ENCODE measurements around the gene ARRB1. TPM values are rescaled to one million over a fixed set of nuclear protein-coding genes. Genes with fewer than 3 reads are reported as not detected.

The ARRB1 gene
- total RNA-seq, 1 donor from 2014 or later = 30.3 TPM

- no peak overlapping the region for H3K9ac ChIP-seq (ENCODE audit: low read depth in 1 of 3, low read length in 3 of 3)
- H3K4me1 ChIP-seq (ENCODE audit: control insufficient read depth in 3 of 3, insufficient read depth in 3 of 3, low read length in 3 of 3) = peaks cover 0 to 3% (median 0%) of the 10 kb centered on the region in 3 donors
- H3K36me3 ChIP-seq (ENCODE audit: control insufficient read depth in 3 of 3, insufficient read depth in 3 of 3, low read length in 3 of 3) = peaks cover 6 to 21% (median 18%) of the 10 kb centered on the region in 3 donors
- H3K4me3 ChIP-seq (ENCODE audit: low read length in 3 of 3) = no peak overlapping the region
- H3K27ac ChIP-seq (ENCODE audit: low read depth, low read length) = no peak overlapping the region
- no peaks in the 10 kb centered on the region for H3K27me3 ChIP-seq (ENCODE audit: control insufficient read depth in 3 of 3, insufficient read depth in 3 of 3, low read length in 3 of 3)
- no peaks in the 10 kb centered on the region for H3K9me3 ChIP-seq (ENCODE audit: control insufficient read depth in 3 of 3, low read length in 3 of 3)
These were observed 79.1 kb downstream of the ARRB1 start for GRCh38 chr11:75272391-75272790.

DNA sequence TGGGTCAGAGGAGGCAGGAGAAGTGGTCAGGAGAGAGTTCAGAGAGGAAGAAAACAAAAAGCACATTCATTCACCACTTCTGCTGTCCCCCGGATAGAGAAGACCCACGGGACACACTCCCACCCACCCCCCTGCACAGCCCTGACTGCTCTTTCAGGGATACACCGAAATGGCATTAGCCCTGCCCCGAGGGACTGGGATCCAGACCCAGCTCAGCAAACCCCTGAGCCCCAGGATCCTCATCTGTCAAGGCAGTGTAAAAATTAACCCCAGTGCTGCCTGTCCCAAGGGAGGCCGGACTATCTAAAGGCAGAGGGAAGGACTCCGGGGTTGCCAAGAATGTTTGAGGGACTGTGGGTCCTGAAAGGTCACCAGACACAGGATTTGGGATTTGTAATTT is 79.7 kb downstream of the ARRB1 start:
- Histone ChIP-seq H3K4me1 (ENCODE audit: control insufficient read depth in 3 of 3, insufficient read depth in 3 of 3, low read length in 3 of 3) (peaks cover 0 to 3% (median 0%) of the 10 kb centered on the region in 3 donors), H3K9ac (ENCODE audit: low read depth in 1 of 3, low read length in 3 of 3) (no peak overlapping the region), H3K27me3 (ENCODE audit: control insufficient read depth in 3 of 3, insufficient read depth in 3 of 3, low read length in 3 of 3) (peaks cover 0 to 4% (median 0%) of the 10 kb centered on the region in 3 donors), H3K9me3 (ENCODE audit: control insufficient read depth in 3 of 3, low read length in 3 of 3) (no peaks in the 10 kb centered on the region), H3K36me3 (ENCODE audit: control insufficient read depth in 3 of 3, insufficient read depth in 3 of 3, low read length in 3 of 3) (peaks cover 6 to 19% (median 17%) of the 10 kb centered on the region in 3 donors), H3K4me3 (ENCODE audit: low read length in 3 of 3) (no peak overlapping the region), H3K27ac (ENCODE audit: low read depth, low read length) (no peak overlapping the region)

- Histone ChIP-seq H3K9me3 (ENCODE audit: control insufficient read depth in 3 of 3, low read length in 3 of 3) (no peaks in the 10 kb centered on the region), H3K4me1 (ENCODE audit: control insufficient read depth in 3 of 3, insufficient read depth in 3 of 3, low read length in 3 of 3) (no peaks in the 10 kb centered on the region), H3K36me3 (ENCODE audit: control insufficient read depth in 3 of 3, insufficient read depth in 3 of 3, low read length in 3 of 3) (peaks cover 3 to 19% (median 13%) of the 10 kb centered on the region in 3 donors), H3K9ac (ENCODE audit: low read depth in 1 of 3, low read length in 3 of 3) (no peak overlapping the region), H3K4me3 (ENCODE audit: low read length in 3 of 3) (no peak overlapping the region), H3K27ac (ENCODE audit: low read depth, low read length) (no peak overlapping the region), H3K27me3 (ENCODE audit: control insufficient read depth in 3 of 3, insufficient read depth in 3 of 3, low read length in 3 of 3) (peaks cover 0 to 4% (median 0%) of the 10 kb centered on the region in 3 donors)
These were observed 80.5 kb downstream of the ARRB1 start for GRCh38 chr11:75270896-75271418.

DNA sequence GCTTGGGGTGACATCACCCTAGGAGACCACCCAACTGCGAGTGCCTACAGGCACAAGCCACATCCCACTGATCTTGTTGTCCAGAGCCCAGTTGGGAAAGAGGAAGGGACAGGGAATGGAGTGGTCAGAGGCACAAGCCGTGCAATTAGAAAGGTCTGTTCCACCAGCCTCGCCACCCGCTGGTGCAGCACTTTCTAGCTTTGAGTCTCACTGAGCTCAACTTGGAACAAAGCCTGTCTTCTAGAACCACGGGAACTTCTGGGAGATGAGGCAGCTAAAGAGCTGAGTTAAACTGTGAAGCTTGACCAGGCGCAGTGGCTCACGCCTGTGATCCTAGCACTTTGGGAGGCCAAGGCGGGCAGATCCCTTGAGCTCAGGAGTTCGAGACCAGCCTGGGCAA is 81.6 kb downstream of the ARRB1 start:
- H3K9ac ChIP-seq (ENCODE audit: low read depth in 1 of 3, low read length in 3 of 3) = no peak overlapping the region
- no peak overlapping the region for H3K27ac ChIP-seq (ENCODE audit: low read depth, low read length)
- H3K4me3 ChIP-seq (ENCODE audit: low read length in 3 of 3) = no peak overlapping the region
- no peaks in the 10 kb centered on the region for H3K4me1 ChIP-seq (ENCODE audit: control insufficient read depth in 3 of 3, insufficient read depth in 3 of 3, low read length in 3 of 3)
- H3K36me3 ChIP-seq (ENCODE audit: control insufficient read depth in 3 of 3, insufficient read depth in 3 of 3, low read length in 3 of 3) = peaks cover 3 to 19% (median 10%) of the 10 kb centered on the region in 3 donors
- no peaks in the 10 kb centered on the region for H3K9me3 ChIP-seq (ENCODE audit: control insufficient read depth in 3 of 3, low read length in 3 of 3)
- peaks cover 0 to 4% (median 0%) of the 10 kb centered on the region in 3 donors for H3K27me3 ChIP-seq (ENCODE audit: control insufficient read depth in 3 of 3, insufficient read depth in 3 of 3, low read length in 3 of 3)

- H3K36me3 ChIP-seq (ENCODE audit: control insufficient read depth in 3 of 3, insufficient read depth in 3 of 3, low read length in 3 of 3) = peaks cover 3 to 19% (median 10%) of the 10 kb centered on the region in 3 donors
- H3K9me3 ChIP-seq (ENCODE audit: control insufficient read depth in 3 of 3, low read length in 3 of 3) = no peaks in the 10 kb centered on the region
- no peak overlapping the region for H3K27ac ChIP-seq (ENCODE audit: low read depth, low read length)
- peaks cover 0 to 4% (median 0%) of the 10 kb centered on the region in 3 donors for H3K27me3 ChIP-seq (ENCODE audit: control insufficient read depth in 3 of 3, insufficient read depth in 3 of 3, low read length in 3 of 3)
- H3K9ac ChIP-seq (ENCODE audit: low read depth in 1 of 3, low read length in 3 of 3) = no peak overlapping the region
- no peak overlapping the region for H3K4me3 ChIP-seq (ENCODE audit: low read length in 3 of 3)
- H3K4me1 ChIP-seq (ENCODE audit: control insufficient read depth in 3 of 3, insufficient read depth in 3 of 3, low read length in 3 of 3) = no peaks in the 10 kb centered on the region
These were observed 82.1 kb downstream of the ARRB1 start for GRCh38 chr11:75269367-75269660.

DNA sequence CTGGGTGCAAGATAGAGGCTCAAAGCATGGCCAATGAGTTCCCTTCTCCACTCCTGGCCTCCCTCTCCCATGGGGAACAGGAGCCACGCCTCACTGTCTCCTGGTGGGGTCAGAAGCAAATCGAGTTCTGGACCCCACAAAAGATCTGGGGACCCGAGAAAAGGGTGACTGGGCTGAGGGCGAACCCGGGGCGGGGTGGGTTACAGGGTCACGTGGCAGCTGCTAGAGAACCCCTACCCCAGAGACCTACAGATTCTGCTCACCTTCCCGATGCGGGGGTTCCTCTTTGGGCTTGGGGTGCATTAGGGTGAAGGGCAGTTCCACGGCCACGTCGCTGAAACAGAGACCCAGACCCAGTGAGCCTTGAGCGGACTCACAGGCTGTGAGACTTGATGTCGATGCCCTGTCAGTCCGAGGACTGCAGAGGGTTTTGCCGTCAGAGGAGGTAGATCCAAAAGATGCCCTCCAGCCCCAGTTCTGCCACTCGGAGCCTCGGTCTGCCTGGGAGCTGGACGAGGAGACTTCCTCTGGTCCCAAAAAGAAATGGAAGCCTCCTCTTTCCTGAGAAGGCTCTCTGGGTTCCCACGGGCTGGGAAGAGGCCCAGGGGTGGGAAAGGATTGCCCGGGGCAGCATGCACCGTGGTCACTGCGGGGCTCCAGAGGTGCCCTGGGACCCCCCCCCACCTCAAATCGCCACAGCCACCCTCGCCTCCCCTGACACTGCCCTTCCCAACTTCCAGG is 82.7 kb downstream of the ARRB1 start:
- Histone ChIP-seq H3K9me3 (ENCODE audit: control insufficient read depth in 3 of 3, low read length in 3 of 3) (no peaks in the 10 kb centered on the region), H3K9ac (ENCODE audit: low read depth in 1 of 3, low read length in 3 of 3) (no peak overlapping the region), H3K27me3 (ENCODE audit: control insufficient read depth in 3 of 3, insufficient read depth in 3 of 3, low read length in 3 of 3) (peaks cover 0 to 4% (median 0%) of the 10 kb centered on the region in 3 donors), H3K27ac (ENCODE audit: low read depth, low read length) (no peak overlapping the region), H3K4me1 (ENCODE audit: control insufficient read depth in 3 of 3, insufficient read depth in 3 of 3, low read length in 3 of 3) (no peaks in the 10 kb centered on the region), H3K4me3 (ENCODE audit: low read length in 3 of 3) (no peak overlapping the region), H3K36me3 (ENCODE audit: control insufficient read depth in 3 of 3, insufficient read depth in 3 of 3, low read length in 3 of 3) (peaks cover under 1 to 18% (median 7%) of the 10 kb centered on the region in 3 donors)

GRCh38 chr11:75267171-75267970 is 84.1 kb downstream of the ARRB1 start:
- Histone ChIP-seq H3K9ac (ENCODE audit: low read depth in 1 of 3, low read length in 3 of 3) (no peak overlapping the region), H3K4me3 (ENCODE audit: low read length in 3 of 3) (no peak overlapping the region), H3K4me1 (ENCODE audit: control insufficient read depth in 3 of 3, insufficient read depth in 3 of 3, low read length in 3 of 3) (peaks cover 0 to 3% (median 3%) of the 10 kb centered on the region in 3 donors), H3K36me3 (ENCODE audit: control insufficient read depth in 3 of 3, insufficient read depth in 3 of 3, low read length in 3 of 3) (peaks cover 0 to 14% (median 2%) of the 10 kb centered on the region in 3 donors), H3K9me3 (ENCODE audit: control insufficient read depth in 3 of 3, low read length in 3 of 3) (no peaks in the 10 kb centered on the region), H3K27ac (ENCODE audit: low read depth, low read length) (no peak overlapping the region), H3K27me3 (ENCODE audit: control insufficient read depth in 3 of 3, insufficient read depth in 3 of 3, low read length in 3 of 3) (peaks cover 0 to 4% (median 0%) of the 10 kb centered on the region in 3 donors)

DNA sequence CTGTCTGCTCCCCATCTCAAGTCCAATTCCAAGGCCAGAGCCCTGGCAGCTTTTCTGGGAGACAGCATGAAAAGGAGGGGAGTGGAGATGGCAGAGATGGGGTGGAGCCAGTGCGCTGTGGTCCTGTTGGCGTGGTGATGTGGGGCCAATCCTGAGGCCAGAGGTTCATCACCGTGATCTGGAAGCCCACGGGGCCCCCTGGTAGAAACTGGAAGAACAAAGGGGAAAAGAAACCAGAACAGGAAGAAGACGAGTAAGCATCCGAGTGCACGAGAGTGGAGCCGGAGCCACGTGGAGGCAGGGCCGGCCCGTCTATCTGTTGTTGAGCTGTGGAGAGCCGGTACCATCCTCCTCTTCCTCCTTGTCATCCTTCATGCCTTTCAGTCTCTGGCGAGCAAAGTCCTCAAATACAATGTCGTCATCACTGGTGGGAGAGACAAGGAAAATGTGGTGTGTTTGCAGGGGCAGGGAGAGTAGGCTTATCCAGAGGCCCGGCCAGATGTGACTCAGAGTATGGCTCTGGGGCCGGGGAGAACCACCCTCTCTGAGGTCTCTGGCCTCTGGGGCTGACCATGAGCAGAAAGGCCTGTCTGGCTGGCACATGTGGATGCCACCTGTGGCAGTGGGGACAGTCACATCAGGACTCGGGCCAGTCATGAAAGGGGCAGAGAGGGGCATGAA is 85.5 kb downstream of the ARRB1 start:
- H3K27ac ChIP-seq (ENCODE audit: low read depth, low read length) = no peak overlapping the region

DNA sequence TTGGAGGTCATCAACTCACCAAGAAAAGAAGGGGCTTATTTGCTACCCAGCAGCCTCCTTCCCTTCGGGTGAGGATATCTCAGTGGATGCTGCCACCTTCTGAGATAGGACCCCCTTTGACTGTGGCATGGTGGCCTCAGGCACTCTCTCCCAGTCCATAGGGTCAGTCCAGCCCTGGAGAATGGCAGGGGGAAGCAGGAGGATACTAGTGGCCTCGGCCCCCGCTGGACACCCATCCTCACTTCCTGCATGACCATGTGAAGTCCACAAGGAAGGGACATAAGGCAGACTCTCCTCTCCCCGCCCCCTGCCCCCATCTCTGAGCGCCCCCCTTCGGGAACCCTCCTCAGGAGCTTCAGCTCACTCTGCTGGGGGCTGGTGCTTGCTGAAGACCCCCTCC is 86.5 kb downstream of the ARRB1 start:
- Histone ChIP-seq H3K36me3 (ENCODE audit: control insufficient read depth in 3 of 3, insufficient read depth in 3 of 3, low read length in 3 of 3) (peaks cover 0 to 8% (median 2%) of the 10 kb centered on the region in 3 donors), H3K27ac (ENCODE audit: low read depth, low read length) (no peak overlapping the region)

More for the DNA sequence above, 85.5 kb downstream of the ARRB1 start:
- Histone ChIP-seq H3K27me3 (ENCODE audit: control insufficient read depth in 3 of 3, insufficient read depth in 3 of 3, low read length in 3 of 3) (peaks cover 0 to 4% (median 0%) of the 10 kb centered on the region in 3 donors), H3K9me3 (ENCODE audit: control insufficient read depth in 3 of 3, low read length in 3 of 3) (no peaks in the 10 kb centered on the region), H3K4me1 (ENCODE audit: control insufficient read depth in 3 of 3, insufficient read depth in 3 of 3, low read length in 3 of 3) (peaks cover 0 to 6% (median 3%) of the 10 kb centered on the region in 3 donors), H3K4me3 (ENCODE audit: low read length in 3 of 3) (no peak overlapping the region), H3K36me3 (ENCODE audit: control insufficient read depth in 3 of 3, insufficient read depth in 3 of 3, low read length in 3 of 3) (peaks cover 0 to 10% (median 2%) of the 10 kb centered on the region in 3 donors), H3K9ac (ENCODE audit: low read depth in 1 of 3, low read length in 3 of 3) (no peak overlapping the region)

More for the DNA sequence above, 86.5 kb downstream of the ARRB1 start:
- H3K9me3 ChIP-seq (ENCODE audit: control insufficient read depth in 3 of 3, low read length in 3 of 3) = no peaks in the 10 kb centered on the region
- H3K9ac ChIP-seq (ENCODE audit: low read depth in 1 of 3, low read length in 3 of 3) = no peak overlapping the region
- no peak overlapping the region for H3K4me3 ChIP-seq (ENCODE audit: low read length in 3 of 3)
- peaks cover 3 to 10% (median 8%) of the 10 kb centered on the region in 3 donors for H3K4me1 ChIP-seq (ENCODE audit: control insufficient read depth in 3 of 3, insufficient read depth in 3 of 3, low read length in 3 of 3)
- peaks cover 0 to 4% (median 0%) of the 10 kb centered on the region in 3 donors for H3K27me3 ChIP-seq (ENCODE audit: control insufficient read depth in 3 of 3, insufficient read depth in 3 of 3, low read length in 3 of 3)
